Esophagus mucosa (tissue), 1 donor: ENCODE results near the gene PHACTR3. TPM values are rescaled to one million over a fixed set of nuclear protein-coding genes. Genes with fewer than 3 reads are reported as not detected.
"Not testable (repeated sequence)": the region's sequence is repeated elsewhere in the genome, so short reads cannot be mapped to it uniquely, and the experiment has no call there.

Experiments used
- ATAC-seq: fragments of 200-7000 bp; cut with Tn5 transposase; one replicate; pipeline ENCODE4 v1.9.1; 2020
- total RNA-seq: library from RNA; stranded (reverse); gene quantifications from one replicate; pipeline ENCODE4 v1.2.4, GENCODE V29; 2023
- donor health status: DM: yes; HTN: yes; CAD: no.

PHACTR3 gene
- total RNA-seq, 1 donor from 2014 or later = not detected

- ATAC-seq = no peak
These were observed 228.3 kb downstream of the PHACTR3 start for GRCh38 chr20:59832406-59833363.

DNA sequence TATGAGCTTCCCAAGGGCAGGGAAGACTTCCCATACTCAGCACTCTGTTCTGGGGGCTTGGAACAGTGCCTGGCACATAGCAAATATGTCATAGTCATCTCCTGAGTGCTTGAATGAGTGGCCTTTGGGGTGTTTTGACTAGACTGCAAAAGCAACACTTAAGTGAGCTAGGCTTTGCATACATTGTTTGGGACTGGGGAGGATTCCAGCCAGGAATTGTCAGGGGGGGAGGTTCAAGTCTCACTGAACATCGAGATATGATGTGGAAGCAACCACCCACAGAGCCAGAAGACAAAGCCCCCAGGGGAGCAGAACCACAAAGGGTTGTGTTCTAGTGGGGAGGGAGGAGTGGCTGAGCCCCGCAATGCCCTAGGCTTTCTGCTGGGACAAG lies 230.7 kb downstream of the PHACTR3 start:
- ATAC-seq = no peak

DNA sequence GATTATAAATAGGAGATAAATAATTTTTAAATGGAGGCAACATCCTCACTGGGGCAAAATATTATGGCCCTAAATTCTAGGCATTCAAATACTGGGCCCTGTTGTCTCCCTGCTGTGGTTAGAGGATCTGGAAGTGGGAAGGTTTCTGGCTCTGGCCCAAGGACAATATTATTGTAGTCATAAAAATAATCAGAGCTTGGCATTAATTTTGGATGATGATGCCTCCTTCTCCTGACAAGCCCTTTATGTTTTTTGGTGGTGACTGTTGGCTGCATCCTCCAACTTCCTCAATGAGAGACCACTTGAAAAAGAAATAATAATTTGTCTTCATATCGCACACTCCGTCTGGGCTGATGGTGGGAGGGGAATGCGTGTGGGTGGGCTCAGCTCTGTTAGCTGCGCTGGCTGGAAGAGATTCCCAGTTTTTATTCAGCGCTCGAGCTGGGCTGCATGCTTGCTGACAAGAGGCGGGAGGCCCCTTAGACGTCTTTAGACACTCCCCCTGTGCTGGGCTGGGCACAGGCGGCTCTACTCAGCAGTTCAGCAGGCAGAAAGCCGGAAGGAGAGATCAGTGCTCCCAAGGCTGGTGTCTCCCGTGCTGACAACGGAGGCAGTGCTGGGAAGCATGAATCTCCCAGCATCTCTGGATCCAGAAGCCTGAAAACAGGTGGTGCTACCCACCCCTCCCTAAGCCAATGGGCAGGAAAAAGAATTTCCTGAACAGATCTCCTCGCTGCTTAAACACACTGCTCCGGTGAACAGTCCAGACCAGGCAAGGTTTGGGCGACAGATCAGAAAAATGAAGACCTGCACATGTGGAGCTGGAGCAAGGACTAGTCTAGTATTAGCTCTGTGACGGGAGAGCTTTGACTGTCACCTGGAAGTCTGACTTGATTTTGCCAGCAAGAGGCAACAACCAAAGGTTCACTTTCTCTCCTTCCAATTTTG lies 231.4 kb downstream of the PHACTR3 start:
- no peak for ATAC-seq

DNA sequence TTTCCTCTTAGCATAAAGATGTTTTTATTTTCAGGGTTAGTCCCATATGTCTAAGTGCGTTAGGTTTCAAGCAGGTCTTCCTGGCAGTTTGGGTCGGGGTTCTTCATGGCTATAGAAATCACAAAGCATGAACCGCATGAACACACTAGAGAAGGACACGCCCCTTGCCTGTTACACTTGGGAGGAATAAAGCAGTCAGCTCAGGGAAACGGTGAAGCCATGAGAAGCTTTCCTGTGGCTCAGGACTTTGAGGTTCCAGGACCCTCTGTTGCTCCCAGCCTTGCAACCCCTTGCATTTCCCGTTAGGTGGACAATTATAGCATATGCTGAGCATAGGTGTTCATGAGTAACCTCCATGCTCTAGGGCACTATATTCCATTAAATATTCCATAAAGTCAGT lies 232.4 kb downstream of the PHACTR3 start:
- ATAC-seq = no peak

GRCh38 chr20:59837623-59838394 lies 233.5 kb downstream of the PHACTR3 start:
- no peak for ATAC-seq

DNA sequence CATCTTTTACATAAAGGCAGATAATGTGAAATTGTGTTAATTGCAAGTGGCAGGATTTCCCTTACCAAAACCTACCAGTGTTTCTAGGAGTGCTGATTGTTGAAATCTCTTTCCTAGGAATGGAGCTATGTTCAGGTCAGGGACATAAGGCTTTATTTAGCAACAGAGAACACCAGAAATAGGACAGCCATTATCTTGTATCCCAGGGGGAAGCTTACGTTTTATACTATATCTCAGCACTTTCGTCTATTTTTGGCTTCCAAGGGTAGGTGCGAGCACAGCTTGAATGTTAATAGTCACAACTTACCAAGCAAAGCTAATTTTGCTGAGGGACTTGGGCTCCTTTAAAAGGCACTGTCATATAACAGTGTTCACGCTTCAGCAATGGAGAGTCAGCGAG lies 235.1 kb downstream of the PHACTR3 start:
- no peak for ATAC-seq

- ATAC-seq = no peak
These were observed 241.1 kb downstream of the PHACTR3 start for GRCh38 chr20:59845472-59845871.

GRCh38 chr20:59848182-59848581 lies 243.8 kb downstream of the PHACTR3 start:
- no peak for ATAC-seq

DNA sequence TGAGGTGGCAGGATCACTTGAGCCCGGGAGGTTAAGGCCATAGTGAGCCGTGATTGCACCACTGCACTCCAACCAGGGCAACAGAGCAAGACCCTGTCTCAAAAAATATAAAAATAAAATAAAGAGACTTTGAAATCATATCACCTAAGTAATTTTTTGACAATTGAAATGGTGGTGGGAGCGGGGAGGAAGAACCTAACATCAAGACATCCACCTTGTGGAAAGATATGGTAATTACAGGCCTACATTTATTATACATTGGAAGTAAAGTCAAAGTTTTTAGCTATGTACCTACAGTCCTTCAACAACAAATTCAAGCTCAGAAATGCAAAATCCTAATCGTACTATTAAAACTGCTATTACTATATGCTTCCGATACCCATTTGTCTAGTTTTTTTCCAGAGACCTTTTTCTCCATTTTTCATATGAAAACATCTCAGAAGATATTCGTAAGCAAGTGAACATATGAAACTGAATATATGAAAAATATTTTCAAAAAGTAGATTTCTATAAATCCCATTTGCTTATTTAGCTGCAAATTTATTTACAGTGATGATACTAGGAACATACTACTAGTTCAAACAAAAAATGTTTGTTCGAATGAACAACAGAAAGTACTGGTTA lies 245.8 kb downstream of the PHACTR3 start:
- no peak for ATAC-seq

GRCh38 chr20:59856526-59856925 lies 252.2 kb downstream of the PHACTR3 start:
- not testable (repeated sequence) for ATAC-seq

GRCh38 chr20:59856941-59857340 lies 252.6 kb downstream of the PHACTR3 start:
- not testable (repeated sequence) for ATAC-seq

DNA sequence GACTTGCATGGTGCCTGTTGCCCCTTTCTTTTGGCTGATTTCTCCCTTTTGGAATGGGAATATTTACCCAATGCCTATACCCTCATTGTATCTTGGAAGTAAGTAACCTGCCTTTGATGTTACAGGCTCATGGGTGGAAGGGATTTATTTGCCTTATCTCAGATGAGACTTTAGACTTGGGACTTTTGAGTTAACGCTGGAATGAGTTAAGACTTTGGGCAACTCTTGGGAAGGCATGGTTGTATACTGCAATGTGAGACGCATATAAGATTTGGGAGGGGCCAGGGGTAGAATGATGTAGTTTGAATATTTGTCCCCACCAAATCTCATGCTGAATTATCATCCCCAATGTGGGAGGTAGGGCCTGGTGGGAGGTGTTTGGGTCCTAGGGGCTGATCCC lies 253.6 kb downstream of the PHACTR3 start:
- ATAC-seq = no peak

DNA sequence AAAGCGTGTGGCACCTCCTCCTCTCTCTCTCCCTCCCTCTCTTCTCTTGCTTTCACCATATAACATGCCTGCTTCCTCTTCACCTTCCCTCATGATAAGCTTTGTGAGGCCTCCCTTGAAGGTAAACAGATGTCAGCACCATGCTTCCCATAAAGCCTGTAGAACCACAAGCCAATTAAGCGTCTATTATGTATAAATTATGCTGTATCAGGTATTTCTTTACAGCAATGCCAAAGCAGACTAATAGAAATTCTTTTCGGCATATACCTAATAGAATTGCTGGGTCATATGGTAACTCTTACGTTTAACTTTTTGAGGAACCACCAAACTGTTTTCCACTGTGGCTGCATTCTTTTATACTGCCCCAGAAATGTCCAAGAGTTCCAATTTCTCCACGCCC lies 254.1 kb downstream of the PHACTR3 start:
- ATAC-seq = no peak

DNA sequence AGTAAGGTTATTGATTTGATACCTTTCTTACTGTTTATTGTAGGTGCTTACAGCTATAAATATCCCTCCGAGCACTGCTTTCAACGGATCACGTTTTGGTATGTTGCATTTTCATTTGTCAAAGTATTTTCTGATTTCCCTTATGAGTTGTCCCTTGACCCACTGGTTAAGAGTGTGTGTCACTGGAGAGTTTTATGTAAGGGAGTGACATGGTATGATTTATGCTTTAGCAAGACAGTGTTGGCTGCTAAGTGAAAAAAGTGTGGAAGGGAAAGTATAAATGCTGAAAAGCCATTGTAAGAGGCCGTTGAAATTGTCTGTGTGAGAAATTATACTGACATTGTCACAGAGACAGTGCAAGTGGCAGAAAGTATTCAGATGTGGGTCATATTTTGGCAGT lies 257.1 kb downstream of the PHACTR3 start:
- no peak for ATAC-seq

- no peak for ATAC-seq
These were observed 258.7 kb downstream of the PHACTR3 start for GRCh38 chr20:59863058-59863457.

- no peak for ATAC-seq
These were observed 260.4 kb downstream of the PHACTR3 start for GRCh38 chr20:59864726-59865125.

GRCh38 chr20:59866338-59866737 lies 262.0 kb downstream of the PHACTR3 start:
- ATAC-seq = no peak

- no peak for ATAC-seq
These were observed 266.8 kb downstream of the PHACTR3 start for GRCh38 chr20:59871096-59871495.

GRCh38 chr20:59873409-59873808 lies 269.1 kb downstream of the PHACTR3 start:
- no peak for ATAC-seq

DNA sequence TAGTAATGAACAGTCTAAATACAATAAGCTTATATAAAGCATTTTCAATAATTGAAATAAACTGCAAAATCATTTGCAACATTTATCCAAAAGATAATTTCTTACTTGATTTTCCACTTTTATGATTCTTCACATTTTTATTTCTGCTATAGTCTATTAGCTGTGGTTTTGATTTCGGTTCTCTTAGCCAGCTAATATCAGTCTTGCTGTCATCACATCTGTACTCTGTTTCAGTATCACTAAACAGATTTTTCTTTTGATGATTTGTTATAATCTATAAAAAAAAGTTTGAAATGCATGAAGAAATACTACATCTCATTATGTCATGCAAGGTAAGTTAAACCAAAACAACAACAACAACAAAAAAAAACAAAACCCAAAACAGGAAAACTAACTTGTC lies 275.9 kb downstream of the PHACTR3 start:
- no peak for ATAC-seq

DNA sequence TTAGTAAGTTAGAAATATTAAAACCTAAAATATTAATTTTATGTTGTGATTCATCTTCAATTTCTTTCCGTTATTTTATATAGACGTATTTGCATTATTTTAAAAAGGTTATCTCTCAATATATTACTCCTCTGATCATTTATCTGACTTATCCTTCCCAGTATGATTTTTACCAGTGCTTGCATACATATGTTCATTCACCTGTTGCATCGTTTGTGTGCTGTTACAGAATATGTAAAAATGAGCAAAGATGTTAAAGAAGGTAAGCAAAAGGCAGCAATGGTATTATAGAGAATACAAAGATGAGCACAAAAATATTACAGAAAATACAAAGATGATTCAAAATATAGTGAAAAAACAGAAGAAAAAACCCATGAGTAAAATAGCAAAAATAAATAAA lies 280.2 kb downstream of the PHACTR3 start:
- no peak for ATAC-seq

- ATAC-seq = no peak
These were observed 283.7 kb downstream of the PHACTR3 start for GRCh38 chr20:59888050-59888449.
